Neural cell (in vitro differentiated cells): ENCODE results near the gene SLC25A21. TPM values are rescaled to one million over a fixed set of nuclear protein-coding genes. Genes with fewer than 3 reads are reported as not detected.

ENCODE experiments used
- H2AFZ ChIP-seq: fragments of 200-600, 300-800 bp; sonication (generic), shearing (Covaris generic); 2 replicates; pipeline ENCODE4 v1.6.0; 2014; ENCODE audit warnings: low read depth, mild to moderate bottlenecking, antibody characterized with exemption, low read length, moderate library complexity
- H3F3A ChIP-seq: fragments of 200-600 bp; shearing (Covaris generic); 2 replicates; pipeline ENCODE4 v1.6.1; 2016; ENCODE audit warnings: mild to moderate bottlenecking, moderate library complexity, mixed read lengths, antibody characterized with exemption, low read length; ENCODE audit not compliant: insufficient read depth, poor library complexity, severe bottlenecking
- H3K27ac ChIP-seq: fragments of 200-600, 300-800 bp; sonication (generic), shearing (Covaris generic); 2 replicates; pipeline ENCODE4 v1.5.1; 2014; ENCODE audit warnings: mild to moderate bottlenecking, low read length, moderate library complexity
- H3K27me3 ChIP-seq: fragments of 300-800, 200-600 bp; sonication (generic), shearing (Covaris generic); 2 replicates; pipeline ENCODE4 v1.6.0; 2014; ENCODE audit warnings: mild to moderate bottlenecking, low read depth, low read length, moderate library complexity; ENCODE audit not compliant: insufficient read depth
- H3K36me3 ChIP-seq: fragments of 300-800, 200-600 bp; sonication (generic), shearing (Covaris generic); 2 replicates; pipeline ENCODE4 v1.5.1; 2014; ENCODE audit warnings: mild to moderate bottlenecking, antibody characterized with exemption, low read length, moderate library complexity; ENCODE audit not compliant: insufficient read depth
- H3K4me2 ChIP-seq: fragments of 300-800, 200-600 bp; sonication (generic), shearing (Covaris generic); 2 replicates; pipeline ENCODE4 v1.6.0; 2014; ENCODE audit warnings: mild to moderate bottlenecking, low read length
- H3K4me3 ChIP-seq: fragments of 300-800, 200-600 bp; sonication (generic), shearing (Covaris generic); 2 replicates; pipeline ENCODE4 v1.5.1; 2014; ENCODE audit warnings: mild to moderate bottlenecking, low read length, moderate library complexity
- H3K79me2 ChIP-seq: fragments of 200-600 bp; shearing (Covaris generic); replicated peaks from 2 replicates; pipeline ENCODE4 v1.6.0; 2014; ENCODE audit warnings: mild to moderate bottlenecking, low read length, moderate library complexity; ENCODE audit not compliant: insufficient read depth
- H3K9ac ChIP-seq: fragments of 300-800, 200-600 bp; sonication (generic), shearing (Covaris generic); 2 replicates; pipeline ENCODE4 v1.6.1; 2016; ENCODE audit warnings: mild to moderate bottlenecking, low read length, mixed read lengths
- H3K9me2 ChIP-seq: fragments of 200-600 bp; shearing (Covaris generic); 2 replicates; pipeline ENCODE4 v1.6.1; 2016; ENCODE audit warnings: mild to moderate bottlenecking, low read length, mixed read lengths; ENCODE audit not compliant: insufficient read depth
- H3K9me3 ChIP-seq: fragments of 200-600, 300-800 bp; sonication (generic), shearing (Covaris generic); 2 replicates; pipeline ENCODE4 v1.6.1; 2016; ENCODE audit warnings: mild to moderate bottlenecking, mixed run types, low read length, moderate library complexity, mixed read lengths
- H4K20me1 ChIP-seq: fragments of 200-600 bp; shearing (Covaris generic); 2 replicates; pipeline ENCODE4 v1.6.1; 2016; ENCODE audit warnings: mild to moderate bottlenecking, mixed run types; ENCODE audit not compliant: insufficient read depth
- EP300 ChIP-seq: fragments of 450-650 bp; conservative IDR thresholded peaks from 2 replicates; pipeline ENCODE4 v1.6.1; 2014; ENCODE audit warnings: antibody characterized with exemption, mild to moderate bottlenecking, moderate library complexity; ENCODE audit not compliant: poor library complexity, severe bottlenecking
- EZH2 ChIP-seq: fragments of 200-600, 300-800 bp; shearing (Covaris generic), sonication (generic); IDR thresholded peaks from 2 replicates; pipeline ENCODE4 v1.6.1; 2014; ENCODE audit warnings: antibody characterized with exemption, low read length, borderline replicate concordance, mild to moderate bottlenecking; ENCODE audit not compliant: insufficient read depth, poor library complexity, severe bottlenecking
- MXI1 ChIP-seq: fragments of 450-650 bp; conservative IDR thresholded peaks from 2 replicates; pipeline ENCODE4 v1.6.1; 2014; ENCODE audit warnings: antibody characterized with exemption, mild to moderate bottlenecking; ENCODE audit not compliant: poor library complexity, severe bottlenecking
- POLR2AphosphoS5 ChIP-seq: IDR thresholded peaks from 2 replicates; pipeline ENCODE4 v1.6.1; 2012
- RAD21 ChIP-seq: fragments of 450-650 bp; conservative IDR thresholded peaks from 2 replicates; pipeline ENCODE4 v1.6.1; 2014; ENCODE audit warnings: antibody characterized with exemption, mild to moderate bottlenecking, moderate library complexity
- REST ChIP-seq: IDR thresholded peaks from 2 replicates; pipeline ENCODE4 v1.6.1; 2012; ENCODE audit warnings: borderline replicate concordance
- SMC3 ChIP-seq: fragments of 450-650 bp; conservative IDR thresholded peaks from 2 replicates; pipeline ENCODE4 v1.6.1; 2014; ENCODE audit warnings: antibody characterized with exemption, mild to moderate bottlenecking, moderate library complexity; ENCODE audit not compliant: poor library complexity
- TAF1 ChIP-seq: IDR thresholded peaks from 2 replicates; pipeline ENCODE4 v1.6.1; 2012; ENCODE audit warnings: low read depth
- polyA plus RNA-seq: library from polyadenylated mRNA; depleted of rRNA; stranded (reverse); fragments of >200 nt; gene quantifications from 2 replicates; pipeline ENCODE4 v1.2.3, GENCODE V29; 2014
- TF ChIP-seq, protein P1 (sequence below): fragments of 450-650 bp; IDR thresholded peaks from 2 replicates; pipeline ENCODE4 v1.5.1; 2014; ENCODE audit warnings: antibody characterized with exemption, mild to moderate bottlenecking, moderate library complexity; ENCODE audit not compliant: poor library complexity, severe bottlenecking

The SLC25A21 gene
- polyA plus RNA-seq, 1 donor from 2014 or later = 0.35 TPM

- H3F3A ChIP-seq = no peaks in the 10 kb centered on the region
- no peak overlapping the region for H3K9ac ChIP-seq
- no peaks in the 10 kb centered on the region for H3K79me2 ChIP-seq
- H2AFZ ChIP-seq = no peak overlapping the region
- no peaks in the 10 kb centered on the region for H3K9me2 ChIP-seq
- H3K36me3 ChIP-seq = no peaks in the 10 kb centered on the region
- H3K27me3 ChIP-seq = no peaks in the 10 kb centered on the region
- no peak overlapping the region for H3K27ac ChIP-seq
- H4K20me1 ChIP-seq = no peaks in the 10 kb centered on the region
- H3K4me2 ChIP-seq = no peak overlapping the region
- no peak overlapping the region for H3K4me3 ChIP-seq
- no peak for TF ChIP-seq SMC3
- TF ChIP-seq, protein P1, sequence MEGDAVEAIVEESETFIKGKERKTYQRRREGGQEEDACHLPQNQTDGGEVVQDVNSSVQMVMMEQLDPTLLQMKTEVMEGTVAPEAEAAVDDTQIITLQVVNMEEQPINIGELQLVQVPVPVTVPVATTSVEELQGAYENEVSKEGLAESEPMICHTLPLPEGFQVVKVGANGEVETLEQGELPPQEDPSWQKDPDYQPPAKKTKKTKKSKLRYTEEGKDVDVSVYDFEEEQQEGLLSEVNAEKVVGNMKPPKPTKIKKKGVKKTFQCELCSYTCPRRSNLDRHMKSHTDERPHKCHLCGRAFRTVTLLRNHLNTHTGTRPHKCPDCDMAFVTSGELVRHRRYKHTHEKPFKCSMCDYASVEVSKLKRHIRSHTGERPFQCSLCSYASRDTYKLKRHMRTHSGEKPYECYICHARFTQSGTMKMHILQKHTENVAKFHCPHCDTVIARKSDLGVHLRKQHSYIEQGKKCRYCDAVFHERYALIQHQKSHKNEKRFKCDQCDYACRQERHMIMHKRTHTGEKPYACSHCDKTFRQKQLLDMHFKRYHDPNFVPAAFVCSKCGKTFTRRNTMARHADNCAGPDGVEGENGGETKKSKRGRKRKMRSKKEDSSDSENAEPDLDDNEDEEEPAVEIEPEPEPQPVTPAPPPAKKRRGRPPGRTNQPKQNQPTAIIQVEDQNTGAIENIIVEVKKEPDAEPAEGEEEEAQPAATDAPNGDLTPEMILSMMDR = no peak
- TF ChIP-seq REST = no peak
- no peak for TF ChIP-seq POLR2AphosphoS5
- no peak for TF ChIP-seq TAF1
- TF ChIP-seq RAD21 = no peak
- TF ChIP-seq MXI1 = no peak
- no peaks in the 10 kb centered on the region for H3K9me3 ChIP-seq
These were observed 57.8 kb downstream of the SLC25A21 start for GRCh38 chr14:37114559-37114958.

GRCh38 chr14:37114002-37114401, 58.4 kb downstream of the SLC25A21 start:
- Histone ChIP-seq H3K4me2 (no peak overlapping the region), H3K4me3 (no peak overlapping the region), H2AFZ (no peak overlapping the region), H3K36me3 (no peaks in the 10 kb centered on the region), H3K27ac (no peak overlapping the region), H3K27me3 (no peaks in the 10 kb centered on the region), H3K9ac (no peak overlapping the region), H3K9me2 (no peaks in the 10 kb centered on the region), H3K79me2 (no peaks in the 10 kb centered on the region), H3F3A (no peaks in the 10 kb centered on the region), H4K20me1 (no peaks in the 10 kb centered on the region), H3K9me3 (no peaks in the 10 kb centered on the region)
- TF ChIP-seq EZH2 = no peak
- no peak for TF ChIP-seq RAD21
- TF ChIP-seq EP300 = no peak
- TF ChIP-seq, protein P1 = no peak
- TF ChIP-seq POLR2AphosphoS5 = no peak
- TF ChIP-seq MXI1 = no peak
- no peak for TF ChIP-seq SMC3
- no peak for TF ChIP-seq REST
- no peak for TF ChIP-seq TAF1
